Measurements from ENCODE around the gene CEP57L1.

DNA sequence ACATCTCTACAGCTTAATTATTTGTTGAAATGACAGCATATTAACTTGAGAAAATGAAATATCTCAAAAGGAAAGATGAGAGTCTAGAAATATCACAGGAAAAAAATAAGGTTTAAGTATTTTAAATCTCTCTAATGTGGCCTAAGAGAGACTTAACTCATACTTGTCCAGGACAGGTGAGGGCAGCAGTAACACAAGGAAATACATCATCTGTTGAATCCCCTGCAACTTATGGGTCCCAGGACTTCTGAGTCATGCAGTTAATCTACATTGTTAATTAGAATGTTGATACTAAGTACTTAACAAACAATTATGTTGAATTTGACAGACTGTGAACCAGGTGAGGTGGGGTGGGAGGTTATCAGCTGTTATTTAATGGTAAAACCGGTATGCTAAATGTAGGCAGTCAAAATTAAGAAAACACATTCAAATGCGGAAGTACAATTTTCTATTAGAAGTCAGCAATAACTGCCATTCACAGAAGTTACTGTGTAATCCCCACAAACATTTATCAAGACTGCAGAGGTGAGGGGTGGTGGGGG is 87.9 kb downstream of the CEP57L1 start:
- TF ChIP-seq EP300 (IDR thresholded peaks at IDR 0.05) = no peak
- TF ChIP-seq CTCF (IDR thresholded peaks at IDR 0.05) = no peak

Data from suprapubic skin (tissue), 3 donors.